ENCODE results near the gene PDIA4. TPM values are rescaled to one million over a fixed set of nuclear protein-coding genes. Genes with fewer than 3 reads are reported as not detected.
A peak's percentile ranks its signal among the peaks of the same experiment; 100 is the strongest.

PDIA4 gene
- total and polyA plus RNA-seq, 2 donors, result 71.6 to 92.8 TPM

- H3K27ac ChIP-seq (ENCODE audit: low read depth), result no peak overlapping the region
- H3K36me3 ChIP-seq (ENCODE audit: insufficient read depth), result no peaks in the 10 kb centered on the region
- peak overlapping the region; percentile 26 for H3K4me3 ChIP-seq (ENCODE audit: low read depth, low read length)
- 17% methylated on average over 20 of the region's 20 CpGs for WGBS
- H3K4me1 ChIP-seq (ENCODE audit: insufficient read depth), result no peaks in the 10 kb centered on the region
- DNase-seq (ENCODE audit: extremely low spot score), result no peak
Measured at GRCh38 chr7:148963583-148964482, 64.5 kb downstream of the PDIA4 start.

GRCh38 chr7:148962823-148963582, 65.3 kb downstream of the PDIA4 start:
- H3K4me3 ChIP-seq (ENCODE audit: low read depth, low read length), result peak overlapping the region; percentile 34
- WGBS, result under 1% methylated on average over 5 of the region's 5 CpGs
- no peak overlapping the region for H3K27ac ChIP-seq (ENCODE audit: low read depth)
- no peaks in the 10 kb centered on the region for H3K36me3 ChIP-seq (ENCODE audit: insufficient read depth)
- DNase-seq (ENCODE audit: extremely low spot score), result peak; percentile 62
- H3K4me1 ChIP-seq (ENCODE audit: insufficient read depth), result no peaks in the 10 kb centered on the region

- 10% methylated on average over 5 of the region's 5 CpGs for whole genome bisulfite sequencing
- DNase-seq (ENCODE audit: extremely low spot score), result no peak
- H3K36me3 ChIP-seq (ENCODE audit: insufficient read depth), result no peaks in the 10 kb centered on the region
- no peak overlapping the region for H3K4me3 ChIP-seq (ENCODE audit: low read depth, low read length)
- H3K27ac ChIP-seq (ENCODE audit: low read depth), result no peak overlapping the region
- H3K4me1 ChIP-seq (ENCODE audit: insufficient read depth), result no peaks in the 10 kb centered on the region
Measured at GRCh38 chr7:148962440-148962822, 65.9 kb downstream of the PDIA4 start.

- H3K4me1 ChIP-seq (ENCODE audit: insufficient read depth), result no peaks in the 10 kb centered on the region
- no peak overlapping the region for H3K4me3 ChIP-seq (ENCODE audit: low read depth, low read length)
- no peaks in the 10 kb centered on the region for H3K36me3 ChIP-seq (ENCODE audit: insufficient read depth)
- WGBS, result 78% methylated on average over 3 of the region's 3 CpGs
- DNase-seq (ENCODE audit: extremely low spot score), result no peak
- no peak overlapping the region for H3K27ac ChIP-seq (ENCODE audit: low read depth)
Measured at GRCh38 chr7:148959726-148960125, 68.6 kb downstream of the PDIA4 start.

- Histone ChIP-seq H3K4me3 (ENCODE audit: low read depth, low read length) (no peak overlapping the region), H3K36me3 (ENCODE audit: insufficient read depth) (no peaks in the 10 kb centered on the region), H3K27ac (ENCODE audit: low read depth) (no peak overlapping the region), H3K4me1 (ENCODE audit: insufficient read depth) (no peaks in the 10 kb centered on the region)
- no peak for DNase-seq (ENCODE audit: extremely low spot score)
- WGBS, result 79% methylated on average over 9 of the region's 9 CpGs
Measured at GRCh38 chr7:148958061-148958460, 70.2 kb downstream of the PDIA4 start.

- 82% methylated on average over 10 of the region's 10 CpGs for WGBS
- Histone ChIP-seq H3K27ac (ENCODE audit: low read depth) (no peak overlapping the region), H3K4me3 (ENCODE audit: low read depth, low read length) (no peak overlapping the region), H3K36me3 (ENCODE audit: insufficient read depth) (no peaks in the 10 kb centered on the region), H3K4me1 (ENCODE audit: insufficient read depth) (no peaks in the 10 kb centered on the region)
- no peak for DNase-seq (ENCODE audit: extremely low spot score)
Measured at GRCh38 chr7:148954766-148955165, 73.5 kb downstream of the PDIA4 start.

- Histone ChIP-seq H3K36me3 (ENCODE audit: insufficient read depth) (no peaks in the 10 kb centered on the region), H3K27ac (ENCODE audit: low read depth) (no peak overlapping the region), H3K4me1 (ENCODE audit: insufficient read depth) (no peaks in the 10 kb centered on the region), H3K4me3 (ENCODE audit: low read depth, low read length) (no peak overlapping the region)
- 83% methylated on average over 3 of the region's 3 CpGs for WGBS
- DNase-seq (ENCODE audit: extremely low spot score), result no peak
Measured at GRCh38 chr7:148953676-148954075, 74.6 kb downstream of the PDIA4 start.

Small RNAs within 50 kb of the gene (small RNA-seq; reads per million reads assigned to genes)
- gene COX6B1P1, result not detected
- gene RNU6-650P, result not detected
- 438 reads per million, percentile 98 among the genes with 10 or more reads in this experiment for gene RNY1
- gene RNY3, result 193 reads per million, percentile 98 among the genes with 10 or more reads in this experiment
- gene RNY4, result 707 reads per million, percentile 99 among the genes with 10 or more reads in this experiment

Other genes with a start within 250 kb of the PDIA4 start
- 20.0 TPM for gene EZH2, start 144.2 kb downstream of the PDIA4 start, total RNA-seq
- 2.1 TPM for gene EZH2, start 144.2 kb downstream of the PDIA4 start, polyA plus RNA-seq
- gene ZNF786, start 62.2 kb upstream of the PDIA4 start, total RNA-seq, result 6.8 TPM
- 5.5 TPM for gene ZNF786, start 62.2 kb upstream of the PDIA4 start, polyA plus RNA-seq
- gene ZNF425, start 97.8 kb upstream of the PDIA4 start, total RNA-seq, result 4.9 TPM
- gene ZNF425, start 97.8 kb upstream of the PDIA4 start, polyA plus RNA-seq, result 2.7 TPM
- 16.3 TPM for gene ZNF398, start 118.9 kb upstream of the PDIA4 start, total RNA-seq
- 6.8 TPM for gene ZNF398, start 118.9 kb upstream of the PDIA4 start, polyA plus RNA-seq
- gene ZNF282, start 167.0 kb upstream of the PDIA4 start, total RNA-seq, result 20.8 TPM
- gene ZNF282, start 167.0 kb upstream of the PDIA4 start, polyA plus RNA-seq, result 20.1 TPM
- 5.5 TPM for gene ZNF212, start 211.1 kb upstream of the PDIA4 start, total RNA-seq
- gene ZNF212, start 211.1 kb upstream of the PDIA4 start, polyA plus RNA-seq, result 8.5 TPM
- 7.1 TPM for gene ZNF783, start 233.7 kb upstream of the PDIA4 start, total RNA-seq
- gene ZNF783, start 233.7 kb upstream of the PDIA4 start, polyA plus RNA-seq, result 12.2 TPM

Data from urinary bladder (tissue), 4 donors.